ENCODE measurements around the gene MLLT1. TPM values are rescaled to one million over a fixed set of nuclear protein-coding genes. Genes with fewer than 3 reads are reported as not detected.

Gene MLLT1
- total RNA-seq, 2 experiments from 2014 or later = 17.5 to 56.0 TPM

DNA sequence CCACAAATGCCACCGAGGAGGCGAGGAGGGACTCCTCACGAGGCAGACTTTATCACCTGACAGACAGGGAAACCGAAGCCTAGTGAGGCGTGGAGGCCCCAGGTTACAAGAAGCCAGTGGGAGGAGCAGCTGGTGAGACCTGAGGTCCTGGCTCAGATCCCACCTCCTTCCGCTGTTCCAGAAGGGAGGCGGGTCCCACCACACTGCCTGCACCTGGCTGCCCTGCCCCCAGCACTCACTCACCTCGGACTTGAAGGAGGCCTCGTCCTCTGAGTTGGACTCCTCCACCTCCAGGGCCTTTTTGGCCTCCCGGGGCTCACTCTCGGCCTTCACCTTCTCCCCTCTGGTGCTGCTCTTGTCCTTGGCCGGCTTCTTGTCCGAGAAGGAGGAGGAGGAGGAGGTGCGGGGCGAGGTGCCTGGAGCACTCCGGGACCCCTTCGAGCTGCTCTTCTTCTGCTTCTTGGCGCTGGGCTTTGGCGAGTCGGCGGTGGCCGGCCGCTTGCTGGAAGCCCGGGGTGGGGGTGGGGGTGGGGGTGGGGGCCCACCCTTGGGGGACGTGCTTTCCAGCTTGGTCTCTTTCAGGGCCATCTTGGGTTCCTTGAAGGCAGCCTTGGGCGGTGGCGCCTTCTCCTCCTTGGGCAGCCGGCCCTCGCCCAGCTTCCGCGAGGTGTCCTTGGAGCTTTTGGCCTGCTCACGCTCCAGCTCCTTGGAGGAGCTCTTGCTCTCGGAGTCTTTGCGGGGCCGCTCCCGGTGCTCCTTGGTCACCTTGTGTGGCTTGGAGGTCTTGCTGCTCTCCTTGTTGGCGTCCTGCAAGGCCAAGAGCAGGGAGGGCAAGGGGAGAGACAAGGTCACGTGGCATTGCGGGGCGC lies 57.7 kb downstream of the MLLT1 start:
- no TSS peak for BruUV-seq (replicated peaks)
- H3K9me2 ChIP-seq (ENCODE audit: insufficient read depth, low read length) = no peaks in the 10 kb centered on the region
- H3K79me2 ChIP-seq (ENCODE audit: insufficient read depth, low read depth, low read length) = no peaks in the 10 kb centered on the region
- no peaks in the 10 kb centered on the region for H3K4me1 ChIP-seq (ENCODE audit: insufficient read depth, low read length, poor library complexity, severe bottlenecking)
- H3K4me3 ChIP-seq (ENCODE audit: low read depth, low read length, poor library complexity, severe bottlenecking) = no peak overlapping the region
- no peaks in the 10 kb centered on the region for H4K20me1 ChIP-seq (ENCODE audit: insufficient read depth, low read length)
- ChIA-PET POLR2A (no interaction called here), CTCF (ENCODE audit: unreplicated experiment) (no interaction called here)
- no peaks in the 10 kb centered on the region for H3K9me3 ChIP-seq (ENCODE audit: low read length)
- H3K36me3 ChIP-seq (ENCODE audit: insufficient read depth, low read length) = peaks cover 41% of the 10 kb centered on the region
- TF ChIP-seq EZH2phosphoT487 (IDR thresholded peaks at IDR 0.05; ENCODE audit: borderline replicate concordance, low read depth, low read length) = no peak
- TF ChIP-seq, protein P1, sequence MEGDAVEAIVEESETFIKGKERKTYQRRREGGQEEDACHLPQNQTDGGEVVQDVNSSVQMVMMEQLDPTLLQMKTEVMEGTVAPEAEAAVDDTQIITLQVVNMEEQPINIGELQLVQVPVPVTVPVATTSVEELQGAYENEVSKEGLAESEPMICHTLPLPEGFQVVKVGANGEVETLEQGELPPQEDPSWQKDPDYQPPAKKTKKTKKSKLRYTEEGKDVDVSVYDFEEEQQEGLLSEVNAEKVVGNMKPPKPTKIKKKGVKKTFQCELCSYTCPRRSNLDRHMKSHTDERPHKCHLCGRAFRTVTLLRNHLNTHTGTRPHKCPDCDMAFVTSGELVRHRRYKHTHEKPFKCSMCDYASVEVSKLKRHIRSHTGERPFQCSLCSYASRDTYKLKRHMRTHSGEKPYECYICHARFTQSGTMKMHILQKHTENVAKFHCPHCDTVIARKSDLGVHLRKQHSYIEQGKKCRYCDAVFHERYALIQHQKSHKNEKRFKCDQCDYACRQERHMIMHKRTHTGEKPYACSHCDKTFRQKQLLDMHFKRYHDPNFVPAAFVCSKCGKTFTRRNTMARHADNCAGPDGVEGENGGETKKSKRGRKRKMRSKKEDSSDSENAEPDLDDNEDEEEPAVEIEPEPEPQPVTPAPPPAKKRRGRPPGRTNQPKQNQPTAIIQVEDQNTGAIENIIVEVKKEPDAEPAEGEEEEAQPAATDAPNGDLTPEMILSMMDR (conservative IDR thresholded peaks at IDR 0.05; ENCODE audit: low read length) = no peak
- no peak overlapping the region for H3K27ac ChIP-seq (ENCODE audit: low read depth, low read length, poor library complexity, severe bottlenecking)
- H2AFZ ChIP-seq (ENCODE audit: low read length) = no peak overlapping the region
- no peak overlapping the region for H3K4me2 ChIP-seq (ENCODE audit: low read length)
- DNase-seq (ENCODE audit: low spot score) = no peak
- intact Hi-C loops (cut with micrococcal nuclease; ENCODE audit: unreplicated experiment) = no loop called here

DNA sequence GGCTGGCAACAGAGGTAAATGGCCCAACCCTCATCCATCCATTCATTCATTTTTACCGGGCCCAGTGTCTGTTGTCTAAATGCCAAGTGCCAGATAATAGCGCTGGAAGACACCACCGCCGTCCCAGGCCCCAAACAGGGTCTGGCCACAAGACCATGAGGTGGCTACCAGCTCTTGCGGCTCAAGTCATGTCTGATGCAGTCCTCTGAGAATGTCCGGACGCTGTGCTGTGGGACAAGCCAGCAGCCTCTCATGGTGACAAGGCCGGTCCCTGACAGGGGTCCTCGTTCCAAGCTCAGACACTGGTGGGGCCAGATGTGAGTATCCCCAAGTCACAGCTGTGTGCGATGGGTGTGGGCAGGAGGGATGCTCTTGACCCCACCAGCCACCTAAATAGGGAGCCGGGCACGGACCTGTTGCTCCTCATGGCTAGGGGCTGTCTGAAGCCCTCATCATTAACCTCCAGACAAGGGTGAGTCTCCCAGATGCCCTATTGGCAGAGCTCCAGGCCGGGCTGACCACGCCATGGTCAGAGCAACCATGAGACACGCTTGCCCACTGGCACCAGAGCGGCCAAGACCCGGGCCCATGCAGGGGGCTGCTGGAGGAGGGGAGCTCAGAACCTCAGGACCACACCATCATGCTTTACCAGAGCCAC lies 58.4 kb downstream of the MLLT1 start:
- DNase-seq (ENCODE audit: low spot score) = no peak
- ChIA-PET POLR2A (no interaction called here), CTCF (ENCODE audit: unreplicated experiment) (no interaction called here)
- TF ChIP-seq, protein P1 (conservative IDR thresholded peaks at IDR 0.05; ENCODE audit: low read length) = no peak
- no peak for TF ChIP-seq EZH2phosphoT487 (IDR thresholded peaks at IDR 0.05; ENCODE audit: borderline replicate concordance, low read depth, low read length)
- Histone ChIP-seq H4K20me1 (ENCODE audit: insufficient read depth, low read length) (no peaks in the 10 kb centered on the region), H3K79me2 (ENCODE audit: insufficient read depth, low read depth, low read length) (no peaks in the 10 kb centered on the region), H3K36me3 (ENCODE audit: insufficient read depth, low read length) (peaks cover 34% of the 10 kb centered on the region), H3K9me2 (ENCODE audit: insufficient read depth, low read length) (no peaks in the 10 kb centered on the region), H3K4me1 (ENCODE audit: insufficient read depth, low read length, poor library complexity, severe bottlenecking) (no peaks in the 10 kb centered on the region), H3K27ac (ENCODE audit: low read depth, low read length, poor library complexity, severe bottlenecking) (no peak overlapping the region), H2AFZ (ENCODE audit: low read length) (no peak overlapping the region), H3K9me3 (ENCODE audit: low read length) (no peaks in the 10 kb centered on the region), H3K4me3 (ENCODE audit: low read depth, low read length, poor library complexity, severe bottlenecking) (no peak overlapping the region), H3K4me2 (ENCODE audit: low read length) (no peak overlapping the region)
- no TSS peak for BruUV-seq (replicated peaks)
- intact Hi-C loops (cut with micrococcal nuclease; ENCODE audit: unreplicated experiment) = no loop called here

Measured in OCI-LY7 (cell line).